ENCODE measurements around the gene DVL2. TPM values are rescaled to one million over a fixed set of nuclear protein-coding genes. Genes with fewer than 3 reads are reported as not detected.
A peak's percentile ranks its signal among the peaks of the same experiment; 100 is the strongest.

The DVL2 gene
- total RNA-seq = 100 to 1,000 TPM in 2 of 4 donors, 10 to 100 TPM in 2; 35.9 to 182 (median 69.2) TPM

DNA sequence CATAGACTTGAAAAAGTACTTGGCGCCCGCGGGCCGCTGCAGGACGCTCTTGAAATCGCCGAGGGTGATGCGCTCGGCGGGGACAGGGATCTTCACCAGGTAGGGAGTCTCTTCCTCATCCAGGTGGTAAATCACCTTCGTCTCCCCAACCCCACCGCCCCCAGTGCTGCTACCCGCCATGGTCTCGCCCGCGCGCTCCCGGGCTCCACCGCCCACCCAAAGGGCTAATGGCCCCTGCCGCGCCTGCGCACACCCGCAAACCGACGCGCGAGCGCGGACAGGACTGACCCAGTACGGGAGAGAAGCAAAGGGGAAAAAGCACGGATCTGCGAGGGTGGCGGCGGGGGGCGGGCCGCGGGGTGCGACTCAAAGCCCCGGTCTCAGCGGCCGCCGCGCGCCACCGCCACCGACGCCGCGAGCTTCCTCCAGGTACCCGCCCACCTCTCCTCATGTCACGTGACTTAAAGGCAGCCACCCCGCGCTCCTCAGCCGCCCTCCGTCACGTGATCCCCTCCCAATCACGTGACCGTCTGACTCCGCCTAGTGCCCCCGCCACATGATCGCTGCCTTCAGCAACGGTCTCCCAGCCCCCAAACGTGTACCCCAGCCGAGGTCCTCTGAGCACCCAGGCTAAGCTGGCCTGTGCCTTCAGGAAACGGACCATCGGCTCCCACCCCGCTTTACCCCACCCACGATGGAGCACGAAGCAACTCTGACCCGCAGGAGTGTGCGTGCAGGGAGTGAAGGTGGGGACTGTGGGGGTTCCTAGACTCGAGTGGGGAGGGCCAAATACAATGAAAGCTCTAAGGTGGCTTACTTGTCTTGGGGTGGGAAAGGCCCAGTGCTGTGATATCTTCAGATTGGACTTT is at the start of gene DVL2:
Gene DVL2, minus strand, starts transcription at position 435 of the 869 bp plus-strand sequence. Its CDS starts 255 bp downstream, at position 180.
- 1% methylated on average over 67 of the region's 72 CpGs; no CpG with 5 or more reads in 1 of the 2 donors for WGBS, 2 donors (ENCODE audit: low coverage in 1 of 2)
- DNase-seq = peak; percentile 96
- Histone ChIP-seq H3K27ac (peak within 1 kb of the TSS; percentile 88 to 96 (median 92)), H3K36me3 (peaks cover 0 to 9% (median 2%) of the 10 kb centered on the region in 4 donors), H3K9me3 (no peaks in the 10 kb centered on the region), H3K27me3 (no peaks in the 10 kb centered on the region), H3K4me3 (peak within 1 kb of the TSS; percentile 71 to 84 (median 76)), H3K4me1 (peaks cover 29 to 54% (median 37%) of the 10 kb centered on the region in 4 donors)
- peak; percentile 83 for TF ChIP-seq POLR2A (IDR thresholded peaks at IDR 0.05)
- TF ChIP-seq EP300 (IDR thresholded peaks at IDR 0.05; ENCODE audit: low read depth) = peak; percentile 7
- TF ChIP-seq CTCF (IDR thresholded peaks at IDR 0.05) = peak in 1 of 5 experiments; percentile 29
- peak; percentile 84 to 90 (median 86) for TF ChIP-seq POLR2AphosphoS5 (IDR thresholded peaks at IDR 0.05)
- intact Hi-C loops (cut with DNase I; ENCODE audit: low total_unique reads) (no loop called here), in situ Hi-C loops (cut with MboI; ENCODE audit: low pct_ligation_motif_present in 1 of 4, low pct_unique_long_range_greater_than_20kb in 1 of 4, low sequenced_read_pairs in 3 of 4) (loop anchor here in 1 of 4 donors (25.0 kb wide), 1 partner anchor 903 kb away; no protein-coding TSS in a partner anchor)

- Histone ChIP-seq H3K36me3 (no peaks in the 10 kb centered on the region), H3K4me3 (no peak overlapping the region), H3K4me1 (peaks cover 12 to 42% (median 33%) of the 10 kb centered on the region in 4 donors), H3K27me3 (no peaks in the 10 kb centered on the region), H3K27ac (peak overlapping the region; percentile 84 to 89 (median 86)), H3K9me3 (no peaks in the 10 kb centered on the region)
- intact Hi-C loops (cut with DNase I; ENCODE audit: low total_unique reads) (no loop called here), in situ Hi-C loops (cut with MboI; ENCODE audit: low pct_ligation_motif_present in 1 of 4, low pct_unique_long_range_greater_than_20kb in 1 of 4, low sequenced_read_pairs in 3 of 4) (loop anchor here in 2 of 4 donors (25.0 kb wide), 1 partner anchor 246 kb away; the partner anchor contains the start of genes SLC16A11 (in 2 of the 2) and SLC16A13 (in 2 of the 2))
- no peak for DNase-seq
- TF ChIP-seq POLR2AphosphoS5 (IDR thresholded peaks at IDR 0.05) (no peak), CTCF (IDR thresholded peaks at IDR 0.05) (no peak), EP300 (IDR thresholded peaks at IDR 0.05; ENCODE audit: low read depth) (no peak), POLR2A (IDR thresholded peaks at IDR 0.05) (no peak)
- WGBS, 2 donors (ENCODE audit: low coverage in 1 of 2) = 81 to 100% methylated on average over 1 to 18 of the region's 18 CpGs
These were observed 49.3 kb upstream of the DVL2 start for GRCh38 chr17:7283471-7284216.

DNA sequence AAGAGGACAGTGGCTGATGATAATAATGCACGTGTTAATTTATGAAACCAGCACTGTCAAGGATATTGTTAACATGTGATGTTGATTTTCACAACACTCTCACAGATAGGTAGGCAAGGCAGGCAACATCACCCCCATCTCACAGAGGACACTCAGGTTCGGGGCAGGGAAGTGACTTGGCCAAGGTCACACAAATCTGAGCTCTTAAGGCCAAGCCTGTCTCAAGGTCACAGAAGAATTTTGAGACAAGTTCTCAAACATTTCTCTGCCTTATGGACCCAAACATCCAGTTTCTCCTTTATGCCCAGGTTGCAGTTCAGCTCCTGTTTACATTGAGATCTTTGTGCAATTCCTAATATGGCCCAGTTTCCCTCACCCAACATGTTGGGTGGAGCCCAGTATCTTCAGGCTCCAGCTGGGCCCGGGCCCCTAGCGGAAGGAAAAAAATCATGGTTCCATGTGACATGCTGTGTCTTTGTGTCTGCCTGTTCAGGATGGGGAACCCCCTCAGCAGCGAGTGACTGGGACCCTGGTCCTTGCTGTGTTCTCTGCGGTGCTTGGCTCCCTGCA is 48.5 kb upstream of the DVL2 start:
- 20 to 52% methylated on average over 1 to 6 of the region's 6 CpGs for whole genome bisulfite sequencing, 2 donors (ENCODE audit: low coverage in 1 of 2)
- no peaks in the 10 kb centered on the region for H3K27me3 ChIP-seq
- no peaks in the 10 kb centered on the region for H3K36me3 ChIP-seq
- H3K4me3 ChIP-seq = peak overlapping the region in 3 of 4 donors; percentile 43 to 71 (median 54)
- no peaks in the 10 kb centered on the region for H3K9me3 ChIP-seq
- peaks cover 12 to 42% (median 33%) of the 10 kb centered on the region in 4 donors for H3K4me1 ChIP-seq
- intact Hi-C loops (cut with DNase I; ENCODE audit: low total_unique reads) (no loop called here), in situ Hi-C loops (cut with MboI; ENCODE audit: low pct_ligation_motif_present in 1 of 4, low pct_unique_long_range_greater_than_20kb in 1 of 4, low sequenced_read_pairs in 3 of 4) (loop anchor here in 2 of 4 donors (25.0 kb wide), 1 partner anchor 246 kb away; the partner anchor contains the start of genes SLC16A11 (in 2 of the 2) and SLC16A13 (in 2 of the 2))
- DNase-seq = no peak
- TF ChIP-seq POLR2AphosphoS5 (IDR thresholded peaks at IDR 0.05) = no peak
- TF ChIP-seq CTCF (IDR thresholded peaks at IDR 0.05) = peak in 3 of 5 experiments; percentile 7 to 48 (median 33)
- TF ChIP-seq POLR2A (IDR thresholded peaks at IDR 0.05) = no peak
- no peak for TF ChIP-seq EP300 (IDR thresholded peaks at IDR 0.05; ENCODE audit: low read depth)
- peak overlapping the region; percentile 84 to 89 (median 86) for H3K27ac ChIP-seq
